Measurements from ENCODE around the gene PIP5K1C.

PIP5K1C gene

GRCh38 chr19:3693025-3693925, 7.0 kb downstream of the PIP5K1C start:
- no peak for DNase-seq

- DNase-seq: peak; percentile 36 to 59
Observed at GRCh38 chr19:3692141-3693024, 7.9 kb downstream of the PIP5K1C start.

DNA sequence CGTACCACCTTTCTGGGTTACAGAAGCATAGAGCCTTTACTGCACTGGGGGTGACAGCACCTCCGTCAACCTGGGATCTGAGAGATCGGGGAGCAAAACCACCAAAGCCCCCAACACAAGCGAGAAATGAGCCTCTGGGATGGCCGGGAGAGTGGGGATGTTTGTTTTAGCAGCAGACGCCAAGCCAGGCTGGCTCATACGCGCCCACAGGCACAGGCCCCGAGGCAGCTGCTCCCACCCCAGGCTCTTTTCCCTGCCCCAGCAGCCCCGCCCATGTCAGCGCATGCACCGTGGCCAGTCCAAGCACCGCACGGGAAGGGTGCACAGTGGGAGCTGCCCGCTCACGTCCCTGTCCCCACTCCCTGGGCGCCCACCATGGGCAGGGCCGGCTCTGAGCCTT, 8.5 kb downstream of the PIP5K1C start:
- DNase-seq: no peak

DNA sequence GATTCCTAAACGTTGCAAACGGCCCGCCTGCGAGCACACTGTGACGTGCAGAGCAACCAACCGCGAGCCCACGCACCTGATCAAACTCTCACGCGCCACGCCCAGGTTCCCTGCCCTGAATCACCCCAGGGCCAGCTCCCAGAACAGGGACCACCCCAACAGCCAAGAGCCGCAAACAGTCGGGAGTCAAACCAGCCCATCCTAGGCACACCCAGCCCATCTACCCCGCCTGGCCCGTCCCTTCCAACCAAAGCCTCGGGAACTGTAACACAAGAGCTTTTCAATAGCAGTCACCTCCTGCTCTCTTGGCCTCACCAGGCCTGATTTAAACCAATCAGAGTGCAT, 8.9 kb downstream of the PIP5K1C start:
- no peak for DNase-seq

DNA sequence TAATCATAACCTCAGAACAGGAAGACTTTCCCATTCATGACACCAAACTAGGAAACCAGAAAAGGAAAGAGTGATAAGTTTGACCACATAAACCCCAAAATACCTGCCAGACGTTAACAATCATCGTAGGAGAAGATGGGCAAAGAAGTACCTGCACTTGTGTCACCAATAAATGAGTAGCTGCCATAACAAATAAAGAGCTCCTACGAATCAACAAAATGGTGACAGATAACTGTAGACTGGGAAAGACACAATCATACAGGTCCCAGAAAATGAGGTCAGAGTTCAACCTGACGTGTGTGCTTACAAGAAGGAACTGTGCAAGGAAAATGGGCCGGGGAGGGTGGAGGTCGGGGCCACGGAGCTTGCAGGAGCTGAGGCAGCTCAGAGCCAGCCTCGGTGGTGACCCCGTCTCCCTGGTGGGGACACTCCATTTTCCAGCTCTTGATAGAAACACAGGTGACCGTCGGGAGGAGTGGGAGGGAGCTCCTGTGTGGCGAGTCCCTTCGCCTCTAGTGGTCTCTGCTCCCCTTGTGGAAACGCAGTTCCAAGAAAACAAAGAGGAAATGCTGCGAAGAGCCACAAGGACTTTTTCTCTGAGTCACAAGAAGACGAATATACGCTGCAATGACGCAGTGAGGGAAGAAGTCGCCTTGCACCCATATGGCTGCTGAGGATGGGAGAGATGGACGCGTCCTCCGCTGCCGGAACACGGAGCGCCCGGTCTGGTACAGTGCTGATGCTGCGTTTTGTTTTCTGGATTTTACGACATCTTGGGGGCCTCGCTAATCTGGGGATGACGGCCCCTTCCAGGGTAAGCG, 9.5 kb downstream of the PIP5K1C start:
- DNase-seq: no peak

- peak in 1 of 2 donors; percentile 33 for DNase-seq
Observed at GRCh38 chr19:3687774-3688706, 12.2 kb downstream of the PIP5K1C start.

DNA sequence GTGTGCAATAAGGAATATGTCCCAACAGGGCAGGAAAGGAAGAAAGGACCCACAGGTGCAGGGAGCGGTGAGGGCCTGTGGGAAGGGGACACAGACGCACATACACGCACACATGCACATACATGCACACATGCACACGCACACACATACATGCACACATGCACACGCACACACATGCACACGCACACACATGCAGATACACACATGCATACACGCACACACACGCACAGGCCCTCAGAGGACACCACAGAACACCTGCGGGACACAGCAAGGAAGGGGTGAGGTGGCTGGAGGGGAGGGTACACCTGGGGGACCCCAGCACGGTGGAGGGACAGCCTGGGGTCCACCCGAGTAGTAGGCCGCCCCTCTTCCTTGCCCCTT, 12.9 kb downstream of the PIP5K1C start:
- no peak for DNase-seq

DNA sequence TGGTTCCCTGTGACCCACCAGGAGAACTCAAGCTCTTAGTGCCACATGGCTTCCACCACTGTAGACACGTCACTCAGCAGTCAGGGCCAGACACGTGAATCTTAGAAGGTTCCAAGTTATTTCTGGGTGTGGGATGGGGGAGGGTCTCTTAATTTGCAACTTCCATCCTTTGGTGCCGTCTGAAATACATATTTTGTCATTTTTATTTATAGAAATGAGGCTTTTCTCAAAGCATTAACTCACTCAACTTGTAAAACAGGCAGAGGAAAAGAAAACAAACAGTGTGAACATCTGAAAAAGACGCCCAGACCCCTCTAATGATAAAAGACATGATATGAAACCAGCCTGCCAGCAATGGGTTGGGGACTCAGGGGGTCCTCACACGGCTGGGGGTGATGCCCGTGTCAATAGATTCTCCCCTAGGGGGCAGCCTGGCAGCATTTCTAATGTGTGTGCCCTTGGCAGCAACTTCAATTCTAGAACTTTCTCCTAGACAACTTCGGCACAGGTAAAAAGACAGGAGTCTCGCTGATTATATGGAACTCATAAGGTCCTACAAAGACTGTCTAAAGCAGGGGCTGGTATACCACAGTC, 15.4 kb downstream of the PIP5K1C start:
- DNase-seq: no peak

DNA sequence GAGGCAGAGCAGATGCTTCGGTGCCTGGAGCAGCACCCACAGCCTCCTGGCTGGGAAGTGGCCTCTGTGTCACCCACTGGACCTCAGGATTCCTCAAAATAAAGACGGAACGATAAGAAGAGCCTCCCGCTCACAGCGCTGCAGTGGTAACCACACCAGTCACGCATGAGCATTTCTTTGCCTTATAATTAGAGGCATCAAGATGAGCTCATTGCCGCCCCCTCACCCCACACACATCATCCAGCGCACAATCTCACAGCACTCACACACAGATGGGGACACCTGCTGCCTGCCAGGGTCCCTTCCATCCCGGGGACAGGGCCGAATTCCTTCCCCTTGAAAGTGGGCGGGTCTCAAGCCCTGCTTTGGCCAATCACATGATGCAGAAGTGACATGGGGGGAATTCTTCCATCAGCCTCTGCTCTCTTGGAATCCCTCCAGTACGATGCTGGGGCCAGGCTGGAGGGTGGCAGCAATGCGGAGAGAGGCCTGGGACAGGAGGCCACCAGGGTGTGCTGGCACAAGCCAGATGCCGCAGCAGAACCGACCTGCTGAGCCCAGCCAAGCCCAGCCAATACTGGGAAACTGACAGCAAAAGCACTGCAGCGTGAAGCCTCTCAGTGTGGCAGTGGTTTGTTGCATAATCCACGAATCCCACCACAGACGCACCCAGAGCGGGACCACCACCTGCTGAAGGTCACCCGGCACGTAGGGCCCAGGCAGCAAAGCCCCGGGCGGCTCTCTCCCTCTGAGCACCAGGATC, 16.0 kb downstream of the PIP5K1C start:
- DNase-seq: no peak

GRCh38 chr19:3683405-3684053, 16.7 kb downstream of the PIP5K1C start:
- DNase-seq: no peak

DNA sequence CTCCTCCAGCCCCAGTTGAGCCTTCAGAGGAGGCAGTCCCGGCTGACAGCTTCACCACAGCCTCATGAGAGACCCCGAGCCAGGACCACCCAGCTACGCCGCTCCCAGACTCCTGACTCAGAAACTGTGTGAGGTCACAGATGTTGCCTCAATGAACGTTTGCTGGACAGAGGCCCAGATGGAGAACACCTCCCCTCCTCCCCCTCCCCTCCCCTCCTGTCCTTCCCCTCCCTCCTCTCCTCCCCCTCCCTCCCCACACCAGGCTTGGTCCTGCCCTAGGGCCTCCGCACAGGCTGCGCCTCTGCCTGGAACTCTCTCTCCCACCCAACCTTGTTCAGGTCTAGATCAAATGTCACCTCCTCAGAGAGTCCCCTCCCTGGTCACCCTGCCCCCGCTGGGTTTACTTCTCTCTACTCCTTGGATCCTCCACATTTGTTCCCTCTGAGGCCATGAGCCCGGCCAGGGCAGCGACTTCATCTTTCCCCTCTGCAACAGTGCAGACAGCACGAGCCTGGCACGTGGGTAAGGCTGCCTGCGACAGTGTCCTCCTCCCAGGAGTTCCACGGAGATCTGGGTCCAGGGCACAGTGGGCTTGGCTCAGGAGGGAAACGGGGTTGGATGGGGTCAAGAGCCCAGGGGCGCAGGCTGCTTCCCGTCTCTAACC, 17.4 kb downstream of the PIP5K1C start:
- no peak for DNase-seq

- no peak for DNase-seq
Observed at GRCh38 chr19:3682286-3682685, 18.0 kb downstream of the PIP5K1C start.

DNA sequence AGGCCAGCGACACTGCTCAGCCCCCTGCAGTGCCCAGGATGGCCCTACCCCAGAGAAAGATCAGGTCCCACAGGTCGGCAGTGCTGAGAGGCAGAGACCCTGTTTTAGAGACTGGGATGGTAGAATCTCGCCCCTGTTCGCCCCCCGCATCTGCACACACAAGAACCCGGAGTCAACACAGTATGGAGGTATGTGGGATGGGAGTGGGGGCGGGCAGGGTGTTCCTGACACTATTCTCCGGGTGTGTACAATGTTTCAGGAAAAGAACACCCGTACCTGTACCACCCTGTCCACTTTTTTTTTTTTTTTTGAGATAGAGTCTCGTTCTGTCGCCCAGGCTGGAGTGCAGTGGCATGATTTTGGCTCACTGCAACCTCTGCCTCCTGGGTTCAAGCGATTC, 19.3 kb downstream of the PIP5K1C start:
- DNase-seq: no peak

DNA sequence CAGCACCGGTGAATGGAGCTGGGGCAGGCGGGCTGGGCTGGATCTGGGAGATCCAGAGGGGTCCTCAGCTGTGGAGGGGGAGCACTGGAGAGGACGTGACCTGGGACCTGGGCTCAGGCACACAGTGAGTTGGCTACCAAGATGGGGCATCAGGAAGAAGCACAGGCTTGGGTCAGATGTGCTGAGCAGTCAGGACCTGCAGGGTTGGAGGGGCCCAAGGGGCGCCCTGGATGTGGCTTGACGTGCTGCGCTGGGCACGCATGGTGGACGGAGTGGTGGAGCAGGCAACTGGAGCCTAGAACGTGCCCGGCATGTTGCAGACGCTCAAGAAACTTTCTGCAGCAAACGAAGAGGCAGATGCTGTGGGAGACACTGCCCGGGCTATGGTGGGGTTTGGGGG, 20.7 kb downstream of the PIP5K1C start:
- DNase-seq: no peak

DNA sequence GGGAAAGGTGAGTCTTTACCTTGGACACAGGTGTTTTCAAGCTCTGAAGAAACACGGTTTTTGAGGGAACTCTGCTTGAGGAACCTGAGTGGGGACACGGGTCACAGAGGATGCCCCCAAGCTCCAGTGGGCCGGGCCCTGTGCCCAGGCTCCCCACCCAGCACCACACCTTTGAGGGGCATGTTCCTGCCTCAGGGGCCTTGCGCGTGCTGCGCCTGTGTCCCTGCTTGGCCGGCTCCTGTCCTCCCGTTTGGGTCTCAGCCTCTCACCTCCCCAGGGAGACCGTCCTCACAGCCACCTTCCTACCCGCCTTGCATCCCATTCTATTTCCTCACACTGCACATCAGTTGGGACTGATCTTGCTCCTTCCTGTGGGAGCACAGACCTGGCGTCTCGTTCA, 21.1 kb downstream of the PIP5K1C start:
- DNase-seq: no peak

GRCh38 chr19:3678188-3678587, 22.1 kb downstream of the PIP5K1C start:
- no peak for DNase-seq

DNA sequence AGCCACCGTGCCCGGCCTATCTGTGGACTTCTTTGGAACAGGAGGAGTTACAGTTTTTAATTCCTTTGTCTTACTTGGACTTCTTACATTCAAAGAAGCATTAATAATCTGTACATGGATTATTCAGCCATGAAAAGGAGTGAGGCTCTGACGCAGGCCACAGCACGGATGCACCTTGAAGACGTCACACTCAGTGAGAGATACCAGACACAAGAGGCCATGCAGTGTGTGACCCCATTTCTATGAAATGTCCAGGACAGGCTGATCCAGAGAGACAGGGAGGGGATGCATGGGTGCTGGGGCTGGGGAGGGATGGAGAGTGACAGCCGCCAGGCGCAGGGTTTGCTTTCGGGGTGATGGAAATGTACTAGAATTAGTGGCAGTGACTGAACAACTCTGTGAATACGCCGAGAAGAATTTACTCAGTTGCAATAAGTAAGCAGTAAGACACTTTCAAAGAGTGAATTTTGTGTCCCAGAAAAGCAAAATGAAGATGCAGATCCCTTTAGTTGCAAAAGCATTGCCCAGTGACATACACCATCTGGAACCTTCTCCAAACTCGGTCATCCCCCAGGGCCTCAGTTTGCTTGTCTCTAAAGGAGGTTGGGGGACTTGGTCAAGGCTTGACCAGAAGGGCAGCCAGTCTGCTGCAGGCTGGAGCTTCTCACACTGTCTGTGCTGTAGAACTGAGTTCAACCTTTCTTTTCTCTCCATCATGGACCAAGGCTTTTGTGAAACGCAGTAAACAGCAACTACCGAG, 25.3 kb downstream of the PIP5K1C start:
- no peak for DNase-seq

- no peak for DNase-seq
Observed at GRCh38 chr19:3673506-3674439, 26.5 kb downstream of the PIP5K1C start.
